ENCODE measurements around the gene CPNE4.

The CPNE4 gene

DNA sequence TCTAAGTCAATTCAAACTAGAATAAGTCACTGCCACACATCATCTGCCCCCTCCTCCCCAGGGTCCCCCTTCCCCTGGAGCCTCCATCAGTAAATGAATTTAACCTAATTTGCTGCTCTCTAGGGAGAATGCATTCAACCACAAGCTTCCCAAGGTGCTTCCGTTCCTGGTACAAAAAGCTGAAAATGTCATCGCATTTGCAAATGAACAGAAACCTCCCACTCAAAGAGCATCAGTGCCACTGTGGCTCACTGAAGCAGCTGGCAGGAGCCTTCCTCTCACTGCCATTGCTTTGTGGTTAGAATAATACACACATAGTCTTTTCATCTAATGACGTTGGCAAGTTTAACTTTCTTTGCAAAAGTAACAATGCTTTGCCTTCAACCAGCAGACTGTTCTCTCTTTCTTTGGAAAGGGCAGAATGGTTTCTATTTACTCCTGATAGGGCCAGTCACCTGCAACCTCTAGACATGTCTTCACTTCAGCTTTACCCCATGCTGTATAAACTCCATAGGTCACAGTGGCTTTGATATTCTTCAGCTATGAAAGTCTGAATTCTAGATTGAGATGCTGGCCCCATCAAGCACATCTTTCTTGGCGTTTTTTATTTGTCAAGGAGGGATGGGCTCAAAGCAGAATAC, 238.1 kb downstream of the CPNE4 start:
- FAIRE-seq = no peak
- TF ChIP-seq, protein P1, sequence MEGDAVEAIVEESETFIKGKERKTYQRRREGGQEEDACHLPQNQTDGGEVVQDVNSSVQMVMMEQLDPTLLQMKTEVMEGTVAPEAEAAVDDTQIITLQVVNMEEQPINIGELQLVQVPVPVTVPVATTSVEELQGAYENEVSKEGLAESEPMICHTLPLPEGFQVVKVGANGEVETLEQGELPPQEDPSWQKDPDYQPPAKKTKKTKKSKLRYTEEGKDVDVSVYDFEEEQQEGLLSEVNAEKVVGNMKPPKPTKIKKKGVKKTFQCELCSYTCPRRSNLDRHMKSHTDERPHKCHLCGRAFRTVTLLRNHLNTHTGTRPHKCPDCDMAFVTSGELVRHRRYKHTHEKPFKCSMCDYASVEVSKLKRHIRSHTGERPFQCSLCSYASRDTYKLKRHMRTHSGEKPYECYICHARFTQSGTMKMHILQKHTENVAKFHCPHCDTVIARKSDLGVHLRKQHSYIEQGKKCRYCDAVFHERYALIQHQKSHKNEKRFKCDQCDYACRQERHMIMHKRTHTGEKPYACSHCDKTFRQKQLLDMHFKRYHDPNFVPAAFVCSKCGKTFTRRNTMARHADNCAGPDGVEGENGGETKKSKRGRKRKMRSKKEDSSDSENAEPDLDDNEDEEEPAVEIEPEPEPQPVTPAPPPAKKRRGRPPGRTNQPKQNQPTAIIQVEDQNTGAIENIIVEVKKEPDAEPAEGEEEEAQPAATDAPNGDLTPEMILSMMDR (IDR thresholded peaks at IDR 0.05; ENCODE audit: insufficient read depth, missing control alignments) = no peak
- no peak for DNase-seq (ENCODE audit: insufficient read length, low spot score)

DNA sequence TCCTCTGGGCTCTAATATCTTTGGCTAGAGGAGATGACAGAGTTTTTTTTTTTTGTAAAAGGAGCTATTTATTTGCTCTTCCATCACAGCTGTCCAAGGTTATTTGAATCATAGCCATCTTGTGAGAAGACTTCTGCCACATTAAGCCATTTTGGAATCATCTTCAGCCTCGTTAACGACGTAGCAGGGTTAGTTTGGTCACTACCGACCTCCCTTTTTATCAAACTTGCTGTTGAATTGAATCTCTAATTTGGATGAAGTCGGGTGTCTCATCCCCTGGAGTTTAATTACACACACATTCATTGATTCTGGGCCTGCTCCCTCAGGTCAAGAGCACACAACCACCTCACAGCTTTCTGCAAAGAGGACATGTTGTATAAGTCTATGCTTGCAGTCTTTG, 238.7 kb downstream of the CPNE4 start:
- DNase-seq (ENCODE audit: insufficient read length, low spot score) (no peak), FAIRE-seq (no peak)
- TF ChIP-seq, protein P1 (IDR thresholded peaks at IDR 0.05; ENCODE audit: insufficient read depth, missing control alignments) = no peak

DNA sequence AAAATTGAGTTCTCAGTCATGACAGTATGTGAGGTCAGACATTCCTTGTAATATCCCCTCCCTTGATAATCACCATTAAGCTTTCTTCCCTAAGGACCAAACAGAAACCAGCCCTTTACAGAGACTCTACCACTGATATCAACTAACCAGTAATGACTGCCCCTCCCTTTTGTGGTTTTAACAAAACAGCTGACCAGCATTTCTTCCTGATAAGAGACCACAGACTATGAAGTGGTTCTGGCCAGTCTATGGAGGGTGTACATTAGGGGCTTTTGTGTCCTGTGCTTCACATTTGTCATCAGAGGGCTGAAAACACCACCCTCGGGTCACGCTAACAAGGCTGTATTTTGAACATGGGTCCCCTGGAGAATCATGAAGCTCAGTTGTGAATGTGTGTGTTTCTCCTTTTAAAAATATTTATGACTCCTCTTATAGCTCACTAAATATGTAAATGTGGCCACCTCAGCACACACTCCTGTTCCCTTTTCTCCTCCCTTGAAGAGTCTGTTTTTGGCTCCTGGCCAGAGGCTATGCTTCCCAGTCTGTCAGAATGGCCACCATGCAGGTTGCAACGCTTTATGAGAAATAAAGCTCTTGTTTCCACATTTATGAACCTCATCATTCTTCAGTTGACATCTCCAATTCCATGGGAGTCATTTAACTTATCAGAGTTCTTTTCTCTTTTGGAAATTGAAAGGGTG, 239.3 kb downstream of the CPNE4 start:
- TF ChIP-seq, protein P1 (IDR thresholded peaks at IDR 0.05; ENCODE audit: insufficient read depth, missing control alignments) = no peak
- FAIRE-seq = no peak
- DNase-seq (ENCODE audit: insufficient read length, low spot score) = no peak

- FAIRE-seq (peak; percentile 72), DNase-seq (ENCODE audit: insufficient read length, low spot score) (no peak)
- TF ChIP-seq, protein P1 (IDR thresholded peaks at IDR 0.05; ENCODE audit: insufficient read depth, missing control alignments) = peak; percentile 79
Measured at GRCh38 chr3:131794766-131795388, 239.9 kb downstream of the CPNE4 start.

GRCh38 chr3:131793870-131794269, 240.9 kb downstream of the CPNE4 start:
- TF ChIP-seq, protein P1 (IDR thresholded peaks at IDR 0.05; ENCODE audit: insufficient read depth, missing control alignments) = no peak
- FAIRE-seq (no peak), DNase-seq (ENCODE audit: insufficient read length, low spot score) (no peak)

DNA sequence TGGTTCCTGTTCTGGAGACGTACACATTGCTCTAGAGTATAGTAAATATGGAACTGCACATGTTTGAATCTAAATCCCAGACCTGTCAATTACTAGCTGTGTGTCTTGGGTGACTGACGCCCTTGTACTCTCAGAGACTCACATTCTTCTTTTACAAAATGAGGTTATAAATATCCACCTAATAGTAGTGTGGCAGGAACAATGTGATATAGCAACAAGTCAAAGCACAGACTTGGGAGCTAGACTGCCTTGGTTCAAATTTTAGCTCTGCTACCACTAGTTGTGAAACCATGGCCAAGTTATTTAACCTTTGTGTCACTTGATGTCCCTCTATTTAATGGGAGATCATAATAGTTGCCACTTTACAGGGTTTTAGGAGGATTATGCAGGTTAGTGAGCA, 245.6 kb downstream of the CPNE4 start:
- DNase-seq (ENCODE audit: insufficient read length, low spot score) = no peak
- TF ChIP-seq, protein P1 (IDR thresholded peaks at IDR 0.05; ENCODE audit: insufficient read depth, missing control alignments) = no peak
- no peak for FAIRE-seq

DNA sequence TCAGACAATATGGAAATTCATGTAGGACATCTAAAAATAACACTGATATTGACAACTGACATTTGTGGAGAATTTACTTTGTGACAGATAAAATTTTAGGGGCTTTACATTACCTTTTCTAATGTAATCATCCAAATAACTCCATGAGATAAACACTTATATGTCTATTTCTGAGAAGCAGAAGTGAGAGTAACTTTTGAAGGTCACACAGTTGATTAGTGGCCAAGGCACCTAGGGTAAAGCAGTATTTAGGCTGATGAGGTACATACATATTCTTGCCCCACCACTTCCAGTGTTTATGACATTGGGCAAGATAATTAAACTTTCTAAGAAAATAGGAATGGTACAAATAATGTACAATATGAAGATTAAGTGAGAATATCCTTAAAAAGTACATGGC, 248.4 kb downstream of the CPNE4 start:
- FAIRE-seq = no peak
- no peak for DNase-seq (ENCODE audit: insufficient read length, low spot score)
- TF ChIP-seq, protein P1 (IDR thresholded peaks at IDR 0.05; ENCODE audit: insufficient read depth, missing control alignments) = no peak

Data from D721Med (cell line).